PFSK-1 (cell line): ENCODE results near the gene MRPL9.

Source experiments
- POLR2AphosphoS5 ChIP-seq: IDR thresholded peaks from 2 replicates; pipeline ENCODE4 v1.6.1; 2012; ENCODE audit warnings: low read depth, mild to moderate bottlenecking, control low read depth, low read length, moderate library complexity
- REST ChIP-seq, 2 experiments: IDR thresholded peaks; 2 replicates each; pipeline versions ENCODE4 v1.6.1 to v1.8.0; 2011 to 2012; ENCODE audit warnings: low read depth in 2 of 2, low read length in 2 of 2, control low read depth in 1 of 2, inconsistent platforms in 1 of 2, mild to moderate bottlenecking in 1 of 2, moderate library complexity in 1 of 2; ENCODE audit not compliant: insufficient read depth in 1 of 2
- TAF1 ChIP-seq: IDR thresholded peaks from 2 replicates; pipeline ENCODE4 v1.6.1; 2012; ENCODE audit warnings: low read length, control low read depth, borderline replicate concordance; ENCODE audit not compliant: insufficient read depth

DNA sequence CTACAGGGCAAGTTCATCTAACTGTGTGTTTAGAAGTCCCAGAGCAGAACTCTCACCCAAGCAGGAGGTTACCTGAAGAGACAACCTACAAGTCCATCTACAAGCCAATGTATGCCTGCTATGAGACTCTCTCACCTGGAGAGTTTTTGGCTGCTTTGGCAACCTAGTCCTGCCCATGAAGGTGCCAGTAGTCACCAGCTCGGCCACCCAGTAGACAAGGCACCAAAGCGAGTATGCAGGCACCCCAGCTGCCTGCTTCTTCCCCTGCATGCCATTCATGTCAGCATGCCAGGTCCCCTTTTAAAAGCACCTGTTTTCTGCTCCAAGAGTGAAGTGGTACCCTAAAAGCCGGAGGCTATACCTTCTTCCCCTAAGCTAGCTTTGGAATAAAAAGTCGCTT is 21.8 kb downstream of the MRPL9 start:
- no peak for TF ChIP-seq POLR2AphosphoS5
- TF ChIP-seq TAF1 = no peak
- no peak for TF ChIP-seq REST (IDR thresholded peaks at IDR 0.05; ENCODE audit: insufficient read depth in 1 of 2, low read depth in 2 of 2, low read length in 2 of 2)
